Measurements from ENCODE around the gene ANO4.
"Not testable (repeated sequence)": the region's sequence is repeated elsewhere in the genome, so short reads cannot be mapped to it uniquely, and the experiment has no call there.

DNA sequence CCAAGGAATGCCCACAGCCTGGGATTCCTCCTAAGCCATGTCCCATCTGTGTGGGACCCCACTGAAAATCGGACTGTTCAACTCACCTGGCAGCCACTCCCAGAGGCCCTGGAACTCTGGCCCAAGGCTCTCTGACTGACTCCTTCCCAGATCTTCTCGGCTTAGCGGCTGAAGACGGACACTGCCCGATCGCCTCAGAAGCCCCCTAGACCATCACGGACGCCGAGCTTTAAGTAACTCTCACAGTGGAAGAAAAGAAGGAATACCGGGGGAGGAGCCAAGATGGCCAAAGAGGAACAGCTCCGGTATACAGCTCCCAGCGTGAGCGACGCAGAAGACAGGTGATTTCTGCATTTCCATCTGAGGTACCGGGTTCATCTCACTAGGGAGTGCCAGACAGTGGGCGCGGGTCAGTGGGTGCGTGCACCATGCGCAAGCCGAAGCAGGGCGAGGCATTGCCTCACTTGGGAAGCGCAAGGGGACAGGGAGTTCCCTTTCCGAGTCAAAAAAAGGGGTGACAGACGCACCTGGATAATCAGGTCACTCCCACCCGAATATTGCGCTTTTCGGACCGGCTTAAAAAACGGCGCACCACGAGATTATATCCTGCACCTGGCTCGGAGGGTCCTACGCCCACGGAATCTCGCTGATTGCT lies 351.3 kb downstream of the ANO4 start:
- TF ChIP-seq, protein P1, sequence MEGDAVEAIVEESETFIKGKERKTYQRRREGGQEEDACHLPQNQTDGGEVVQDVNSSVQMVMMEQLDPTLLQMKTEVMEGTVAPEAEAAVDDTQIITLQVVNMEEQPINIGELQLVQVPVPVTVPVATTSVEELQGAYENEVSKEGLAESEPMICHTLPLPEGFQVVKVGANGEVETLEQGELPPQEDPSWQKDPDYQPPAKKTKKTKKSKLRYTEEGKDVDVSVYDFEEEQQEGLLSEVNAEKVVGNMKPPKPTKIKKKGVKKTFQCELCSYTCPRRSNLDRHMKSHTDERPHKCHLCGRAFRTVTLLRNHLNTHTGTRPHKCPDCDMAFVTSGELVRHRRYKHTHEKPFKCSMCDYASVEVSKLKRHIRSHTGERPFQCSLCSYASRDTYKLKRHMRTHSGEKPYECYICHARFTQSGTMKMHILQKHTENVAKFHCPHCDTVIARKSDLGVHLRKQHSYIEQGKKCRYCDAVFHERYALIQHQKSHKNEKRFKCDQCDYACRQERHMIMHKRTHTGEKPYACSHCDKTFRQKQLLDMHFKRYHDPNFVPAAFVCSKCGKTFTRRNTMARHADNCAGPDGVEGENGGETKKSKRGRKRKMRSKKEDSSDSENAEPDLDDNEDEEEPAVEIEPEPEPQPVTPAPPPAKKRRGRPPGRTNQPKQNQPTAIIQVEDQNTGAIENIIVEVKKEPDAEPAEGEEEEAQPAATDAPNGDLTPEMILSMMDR (IDR thresholded peaks at IDR 0.05), result not testable (repeated sequence)
- not testable (repeated sequence) for TF ChIP-seq POLR2A (IDR thresholded peaks at IDR 0.05)

Measured in ovary (tissue), 3 donors.